H1 (cell line): ENCODE results near the gene TAOK1. TPM values are rescaled to one million over a fixed set of nuclear protein-coding genes. Genes with fewer than 3 reads are reported as not detected.

Experiments
- ASH2L ChIP-seq: fragments of 200-600, 300-600 bp; sonication (generic); IDR thresholded peaks from one replicate; pipeline ENCODE4 v1.7.1; 2017; ENCODE audit warnings: low read length
- BCL11A ChIP-seq, 2 experiments: IDR thresholded peaks; one replicate each; pipeline ENCODE4 v1.6.1; 2011; ENCODE audit warnings: low read depth in 2 of 2, low read length in 2 of 2, mild to moderate bottlenecking in 2 of 2
- BRCA1 ChIP-seq: IDR thresholded peaks from 2 replicates; pipeline ENCODE4 v1.6.1; 2012; ENCODE audit warnings: low read depth, low read length, improper control_type of control experiment
- CHD7 ChIP-seq: fragments of 300-600 bp; sonication (generic); IDR thresholded peaks from 2 replicates; pipeline ENCODE4 v1.7.1; 2012; ENCODE audit warnings: low read length, moderate library complexity, mild to moderate bottlenecking, inconsistent platforms; ENCODE audit not compliant: insufficient replicate concordance
- GABPA ChIP-seq: IDR thresholded peaks from 2 replicates; pipeline ENCODE4 v1.6.1; 2011; ENCODE audit warnings: mild to moderate bottlenecking, low read length, moderate library complexity, borderline replicate concordance; ENCODE audit not compliant: insufficient read depth
- POLR2AphosphoS5 ChIP-seq: IDR thresholded peaks from 2 replicates; pipeline ENCODE4 v1.6.1; 2011; ENCODE audit warnings: low read depth, low read length
- POU5F1 ChIP-seq: IDR thresholded peaks from 2 replicates; pipeline ENCODE4 v1.6.1; 2011; ENCODE audit warnings: low read depth, mild to moderate bottlenecking, low read length, moderate library complexity
- SIN3A ChIP-seq, 2 experiments: IDR thresholded peaks in 1 of 2; conservative IDR thresholded peaks in 1 of 2; 2 replicates each; pipeline ENCODE4 v1.6.1; 2011 to 2012; ENCODE audit warnings: low read length in 2 of 2, improper control_type of control experiment in 1 of 2, low read depth in 1 of 2, mild to moderate bottlenecking in 1 of 2
- SUZ12 ChIP-seq: fragments of 200-600 bp; sonication (generic); IDR thresholded peaks from 2 replicates; pipeline ENCODE4 v1.6.1; 2012; ENCODE audit warnings: mild to moderate bottlenecking, inconsistent platforms, low read length, moderate library complexity, mixed read lengths
- TBP ChIP-seq: IDR thresholded peaks from 2 replicates; pipeline ENCODE4 v1.6.1; 2011; ENCODE audit warnings: low read depth, low read length, improper control_type of control experiment
- polyA plus RNA-seq, 7 experiments: library from polyadenylated mRNA; depleted of rRNA in 3 of 7; stranded (reverse) in 5 of 7; unstranded in 2 of 7; fragments of >200 nt in 5 of 7; fragments of 200-250 nt in 2 of 7; gene quantifications; 1 replicate in 5 of 7; 2 replicates in 1 of 7; 4 replicates in 1 of 7; pipeline versions ENCODE4 v1.2.1 to v1.2.3, GENCODE V29; 2011 to 2013; ENCODE audit warnings: missing spikeins in 2 of 7, mixed read lengths in 2 of 7
- total RNA-seq: library from RNA; stranded (reverse); fragmentation: NEBNext Ultra II Directional; extraction: Animal tissue kit (Norgen Biotek cat#: 25700); gene quantifications from 2 replicates; pipeline ENCODE4 v1.2.1, GENCODE V29; 2021

Gene TAOK1
- total and polyA plus RNA-seq, 2 of the 8 experiments (the other 6 are each of a cell fraction or from before 2014, with no cell fraction given): 12.2 to 90.6 TPM

DNA sequence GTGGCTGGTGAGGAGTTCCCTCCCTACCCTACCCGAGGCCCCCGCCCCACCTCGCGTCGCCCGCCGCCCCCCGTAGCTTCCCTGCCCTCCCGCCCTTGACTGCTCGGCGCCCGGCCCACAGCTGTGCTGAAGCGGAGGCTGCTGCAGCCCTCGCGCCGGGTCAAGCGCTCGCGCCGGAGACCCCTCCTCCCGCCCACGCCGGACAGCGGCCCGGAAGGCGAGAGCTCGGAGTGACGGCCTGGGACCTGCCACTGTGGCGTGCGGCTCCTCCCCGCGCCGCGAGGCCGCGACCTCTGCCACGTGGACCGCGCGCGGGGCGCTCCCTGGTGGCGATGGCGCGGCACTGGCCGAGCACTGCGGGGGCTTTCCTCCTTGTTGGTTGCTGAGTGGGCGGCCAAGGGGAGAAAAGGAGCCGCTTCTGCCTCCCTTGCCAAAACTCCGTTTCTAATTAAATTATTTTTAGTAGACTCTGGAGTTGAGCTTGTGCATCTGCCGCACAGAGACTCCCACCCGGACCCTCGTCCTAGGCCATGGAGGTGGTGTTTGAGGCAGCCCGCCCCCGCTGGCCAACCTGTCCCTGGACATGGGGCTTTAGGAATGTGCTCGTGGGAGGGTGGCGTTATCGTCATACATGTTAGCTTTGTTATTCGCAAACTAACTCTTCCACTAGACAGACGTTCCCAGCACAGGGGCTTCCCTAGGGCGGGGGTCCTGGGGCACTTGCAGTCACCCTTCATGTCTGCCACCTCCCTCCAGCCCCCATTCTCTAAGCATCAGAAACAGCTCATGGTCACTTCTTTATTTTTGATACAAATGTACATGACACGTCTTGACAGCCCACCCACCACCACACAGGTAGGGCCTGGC is 182.8 kb downstream of the TAOK1 start (continued):
- TF ChIP-seq SIN3A (conservative IDR thresholded peaks at IDR 0.05 in 1 of 2, IDR thresholded peaks at IDR 0.05 in 1 of 2; ENCODE audit: low read depth in 1 of 2, low read length in 2 of 2) (peak in 1 of 2 experiments; percentile 64; a peak in 1 of 4 replicates), ASH2L (no peak), CHD7 (no peak), BCL11A (IDR thresholded peaks at IDR 0.05; ENCODE audit: low read depth in 2 of 2, low read length in 2 of 2) (no peak), POU5F1 (no peak), BRCA1 (no peak), GABPA (peak; percentile 22; the same call in 1 of the 2 replicates), TBP (no peak), POLR2AphosphoS5 (no peak), SUZ12 (no peak)
